SK-N-SH treated with all-trans-retinoic acid at 6 μM for 48 hours (cell line): ENCODE measurements around the gene SPRED1.

Source experiments
- ATAC-seq: fragments of 200-7000 bp; cut with Tn5 transposase; 3 replicates; pipeline ENCODE4 v1.9.1; 2020; ENCODE audit warnings: mild to moderate bottlenecking, moderate library complexity
- ARNTL ChIP-seq: fragments of 450-650 bp; formaldehyde crosslinking; IDR thresholded peaks from 2 replicates; pipeline ENCODE4 v1.5.0; 2020; ENCODE audit warnings: low read depth, mild to moderate bottlenecking, moderate library complexity, borderline replicate concordance
- BACH2 ChIP-seq: fragments of 250-450 bp; sonication (Bioruptor Pico); IDR thresholded peaks from 2 replicates; pipeline ENCODE4 v1.9.0; 2021; ENCODE audit warnings: mild to moderate bottlenecking, borderline replicate concordance
- CREB5 ChIP-seq: fragments of 250-450 bp; sonication (Bioruptor Pico); IDR thresholded peaks from 2 replicates; pipeline ENCODE4 v1.5.1; 2020; ENCODE audit warnings: low read depth, mild to moderate bottlenecking, moderate library complexity
- CSDC2 ChIP-seq: fragments of 250-450 bp; sonication (Bioruptor Pico); IDR thresholded peaks from 2 replicates; pipeline ENCODE4 v1.5.0; 2020; ENCODE audit warnings: mild to moderate bottlenecking, moderate library complexity
- CSRNP3 ChIP-seq: fragments of 250-450 bp; sonication (Bioruptor Pico); IDR thresholded peaks from 2 replicates; pipeline ENCODE4 v1.5.1; 2021; ENCODE audit warnings: mild to moderate bottlenecking, moderate library complexity
- ESRRG ChIP-seq: fragments of 250-450 bp; sonication (Bioruptor Pico); IDR thresholded peaks from 2 replicates; pipeline ENCODE4 v1.6.1; 2021; ENCODE audit warnings: mild to moderate bottlenecking
- GLIS3 ChIP-seq: fragments of 250-450 bp; sonication (Bioruptor Pico); IDR thresholded peaks from 2 replicates; pipeline ENCODE4 v1.5.0; 2020; ENCODE audit warnings: mild to moderate bottlenecking, moderate library complexity
- ISL1 ChIP-seq: fragments of 250-450 bp; sonication (Bioruptor Pico); IDR thresholded peaks from 2 replicates; pipeline ENCODE4 v2.1.2; 2022; ENCODE audit warnings: mild to moderate bottlenecking, moderate library complexity
- OSR1 ChIP-seq: fragments of 250-450 bp; sonication (Bioruptor Pico); IDR thresholded peaks from 2 replicates; pipeline ENCODE4 v1.8.0; 2022; ENCODE audit warnings: moderate library complexity, mild to moderate bottlenecking, inconsistent platforms
- PATZ1 ChIP-seq: fragments of 250-450 bp; sonication (Bioruptor Pico); IDR thresholded peaks from 2 replicates; pipeline ENCODE4 v1.8.0; 2020; ENCODE audit warnings: mild to moderate bottlenecking, moderate library complexity, borderline replicate concordance
- POU6F1 ChIP-seq: fragments of 250-450 bp; sonication (Bioruptor Pico); IDR thresholded peaks from 2 replicates; pipeline ENCODE4 v1.8.0; 2021; ENCODE audit warnings: low read depth, mild to moderate bottlenecking, moderate library complexity, borderline replicate concordance
- PPARA ChIP-seq: fragments of 250-450 bp; sonication (Bioruptor Pico); IDR thresholded peaks from 2 replicates; pipeline ENCODE4 v1.5.0; 2020; ENCODE audit warnings: mild to moderate bottlenecking, borderline replicate concordance
- RARB ChIP-seq: fragments of 250-450 bp; sonication (Bioruptor Pico); IDR thresholded peaks from 2 replicates; pipeline ENCODE4 v1.8.0; 2021; ENCODE audit warnings: mild to moderate bottlenecking, moderate library complexity
- SNAI2 ChIP-seq: fragments of 250-450 bp; sonication (Bioruptor Pico); IDR thresholded peaks from 2 replicates; pipeline ENCODE4 v1.5.0; 2020; ENCODE audit warnings: mild to moderate bottlenecking, moderate library complexity
- TCF4 ChIP-seq: fragments of 250-450 bp; sonication (Bioruptor Pico); IDR thresholded peaks from 2 replicates; pipeline ENCODE4 v1.8.0; 2021; ENCODE audit warnings: mild to moderate bottlenecking, moderate library complexity, borderline replicate concordance
- TSHZ2 ChIP-seq: fragments of 250-450 bp; sonication (Bioruptor Pico); IDR thresholded peaks from 2 replicates; pipeline ENCODE4 v1.5.0; 2020; ENCODE audit warnings: mild to moderate bottlenecking, moderate library complexity
- ZC3H10 ChIP-seq: fragments of 250-450 bp; sonication (Bioruptor Pico); IDR thresholded peaks from 2 replicates; pipeline ENCODE4 v1.5.1; 2021; ENCODE audit warnings: mild to moderate bottlenecking, moderate library complexity
- ZFP30 ChIP-seq: fragments of 450-650 bp; formaldehyde crosslinking; IDR thresholded peaks from 2 replicates; pipeline ENCODE4 v1.5.0; 2022; ENCODE audit warnings: mild to moderate bottlenecking, moderate library complexity
- ZNF70 ChIP-seq: fragments of 450-650 bp; formaldehyde crosslinking; IDR thresholded peaks from 2 replicates; pipeline ENCODE4 v1.5.0; 2020; ENCODE audit warnings: mild to moderate bottlenecking, moderate library complexity
- ZNF8 ChIP-seq: fragments of 450-650 bp; formaldehyde crosslinking; IDR thresholded peaks from 2 replicates; pipeline ENCODE4 v1.5.0; 2020; ENCODE audit warnings: mild to moderate bottlenecking, moderate library complexity

SPRED1 gene

GRCh38 chr15:38349251-38349650 lies 96.6 kb downstream of the SPRED1 start:
- ATAC-seq = no peak
- no peak for TF ChIP-seq SNAI2

GRCh38 chr15:38351466-38351865 lies 98.8 kb downstream of the SPRED1 start:
- no peak for ATAC-seq
- no peak for TF ChIP-seq PATZ1 (CRISPR knock-in tag)
- TF ChIP-seq RARB (CRISPR knock-in tag) = no peak
- no peak for TF ChIP-seq ZC3H10
- no peak for TF ChIP-seq GLIS3 (CRISPR knock-in tag)
- no peak for TF ChIP-seq PPARA (CRISPR knock-in tag)
- no peak for TF ChIP-seq ZNF8 (CRISPR knock-in tag)
- no peak for TF ChIP-seq TCF4
- TF ChIP-seq CSDC2 = no peak
- TF ChIP-seq OSR1 (CRISPR knock-in tag) = no peak
- no peak for TF ChIP-seq CSRNP3 (CRISPR knock-in tag)
- no peak for TF ChIP-seq ARNTL (CRISPR knock-in tag)
- TF ChIP-seq POU6F1 (CRISPR knock-in tag) = no peak
- TF ChIP-seq SNAI2 = no peak
- TF ChIP-seq TSHZ2 (CRISPR knock-in tag) = no peak

- TF ChIP-seq ARNTL (CRISPR knock-in tag) (no peak), BACH2 (no peak), PPARA (CRISPR knock-in tag) (no peak), RARB (CRISPR knock-in tag) (no peak), POU6F1 (CRISPR knock-in tag) (no peak), GLIS3 (CRISPR knock-in tag) (no peak), CSRNP3 (CRISPR knock-in tag) (no peak), TCF4 (no peak)
- ATAC-seq = peak; percentile 84
Measured at GRCh38 chr15:38354315-38354929, 101.8 kb downstream of the SPRED1 start.

GRCh38 chr15:38362355-38362754 lies 109.7 kb downstream of the SPRED1 start:
- ATAC-seq = no peak
- TF ChIP-seq RARB (CRISPR knock-in tag) (no peak), CREB5 (CRISPR knock-in tag) (no peak), ZFP30 (CRISPR knock-in tag) (no peak), PPARA (CRISPR knock-in tag) (no peak), CSRNP3 (CRISPR knock-in tag) (no peak), OSR1 (CRISPR knock-in tag) (no peak), ZC3H10 (no peak), ZNF8 (CRISPR knock-in tag) (no peak), GLIS3 (CRISPR knock-in tag) (no peak), ZNF70 (CRISPR knock-in tag) (no peak), ISL1 (CRISPR knock-in tag) (no peak), ESRRG (CRISPR knock-in tag) (no peak)
